Activated B cell treated with CpG ODN at 0.5 μM for 24 hours (primary cell): ENCODE data around the gene HIVEP3. TPM values are rescaled to one million over a fixed set of nuclear protein-coding genes. Genes with fewer than 3 reads are reported as not detected.

Experiments
- ATAC-seq: fragments of 200-7000 bp; cut with Tn5 transposase; one replicate; pipeline ENCODE4 v1.10.0; 2021; ENCODE audit warnings: low read depth, mild to moderate bottlenecking, moderate library complexity
- CTCF ChIA-PET: fragments of 350-600 bp; sonication (Branson Sonifier 250); formaldehyde crosslinking; loops from one replicate; lab custom pipeline; 2021; ENCODE audit warnings: antibody characterized with exemption; lab: Charles Lee
- POLR2A ChIA-PET: fragments of 350-600 bp; sonication (Branson Sonifier 250); formaldehyde crosslinking; loops from one replicate; lab custom pipeline; 2021; ENCODE audit warnings: antibody characterized with exemption; lab: Charles Lee
- DNase-seq: peaks from one replicate; pipeline ENCODE4 v3.0.0; 2022
- H3K27ac Mint-ChIP-seq: one replicate; pipeline ENCODE4 v1.8.0; 2020; ENCODE audit warnings: mixed read lengths
- H3K27me3 Mint-ChIP-seq: one replicate; pipeline ENCODE4 v1.8.0; 2021; ENCODE audit warnings: mixed read lengths
- H3K36me3 Mint-ChIP-seq: one replicate; pipeline ENCODE4 v1.8.0; 2021; ENCODE audit warnings: low read depth, mixed read lengths
- H3K4me1 Mint-ChIP-seq: one replicate; pipeline ENCODE4 v1.8.0; 2021; ENCODE audit warnings: mixed read lengths
- H3K4me3 Mint-ChIP-seq: one replicate; pipeline ENCODE4 v1.8.0; 2020; ENCODE audit warnings: mild to moderate bottlenecking, mixed read lengths
- H3K9me3 Mint-ChIP-seq: one replicate; pipeline ENCODE4 v1.8.0; 2020; ENCODE audit warnings: mixed read lengths
- intact Hi-C: fragments of 100-400 bp; cut with micrococcal nuclease; formaldehyde crosslinking; loops from one replicate; pipeline ENCODE4 v1.15.1; 2024
- total RNA-seq: library from RNA; stranded (reverse); gene quantifications from 2 replicates; pipeline ENCODE4 v1.2.3, GENCODE V29; 2022
- TF ChIP-seq, protein P1 (sequence below): fragments of 200-600 bp; IDR thresholded peaks from one replicate; pipeline ENCODE4 v1.8.0; 2022; ENCODE audit warnings: antibody characterized with exemption, mild to moderate bottlenecking

Gene HIVEP3
- total RNA-seq, 1 donor from 2014 or later, result 14.4 TPM

- TF ChIP-seq, protein P1, sequence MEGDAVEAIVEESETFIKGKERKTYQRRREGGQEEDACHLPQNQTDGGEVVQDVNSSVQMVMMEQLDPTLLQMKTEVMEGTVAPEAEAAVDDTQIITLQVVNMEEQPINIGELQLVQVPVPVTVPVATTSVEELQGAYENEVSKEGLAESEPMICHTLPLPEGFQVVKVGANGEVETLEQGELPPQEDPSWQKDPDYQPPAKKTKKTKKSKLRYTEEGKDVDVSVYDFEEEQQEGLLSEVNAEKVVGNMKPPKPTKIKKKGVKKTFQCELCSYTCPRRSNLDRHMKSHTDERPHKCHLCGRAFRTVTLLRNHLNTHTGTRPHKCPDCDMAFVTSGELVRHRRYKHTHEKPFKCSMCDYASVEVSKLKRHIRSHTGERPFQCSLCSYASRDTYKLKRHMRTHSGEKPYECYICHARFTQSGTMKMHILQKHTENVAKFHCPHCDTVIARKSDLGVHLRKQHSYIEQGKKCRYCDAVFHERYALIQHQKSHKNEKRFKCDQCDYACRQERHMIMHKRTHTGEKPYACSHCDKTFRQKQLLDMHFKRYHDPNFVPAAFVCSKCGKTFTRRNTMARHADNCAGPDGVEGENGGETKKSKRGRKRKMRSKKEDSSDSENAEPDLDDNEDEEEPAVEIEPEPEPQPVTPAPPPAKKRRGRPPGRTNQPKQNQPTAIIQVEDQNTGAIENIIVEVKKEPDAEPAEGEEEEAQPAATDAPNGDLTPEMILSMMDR, result no peak
- intact Hi-C loops, result loop anchor here (5.0 kb wide), 2 partner anchors 297 to 377 kb away; no protein-coding TSS in a partner anchor
- no peaks in the 10 kb centered on the region for H3K27me3 Mint-ChIP-seq
- no peak for ATAC-seq
- no peak overlapping the region for H3K27ac Mint-ChIP-seq
- H3K4me3 Mint-ChIP-seq, result no peak overlapping the region
- no peak for DNase-seq
- CTCF ChIA-PET, result interaction anchor here (1.0 to 6.7 kb wide), 8 partner anchors 8 to 658 kb away, joined by 3 to 54 read pairs (median 4); no protein-coding TSS in a partner anchor
- peaks cover 22% of the 10 kb centered on the region for H3K36me3 Mint-ChIP-seq
- POLR2A ChIA-PET, result no interaction called here
- no peaks in the 10 kb centered on the region for H3K9me3 Mint-ChIP-seq
- H3K4me1 Mint-ChIP-seq, result peaks cover 38% of the 10 kb centered on the region
These were observed 403.5 kb downstream of the HIVEP3 start for GRCh38 chr1:41515131-41515678.

DNA sequence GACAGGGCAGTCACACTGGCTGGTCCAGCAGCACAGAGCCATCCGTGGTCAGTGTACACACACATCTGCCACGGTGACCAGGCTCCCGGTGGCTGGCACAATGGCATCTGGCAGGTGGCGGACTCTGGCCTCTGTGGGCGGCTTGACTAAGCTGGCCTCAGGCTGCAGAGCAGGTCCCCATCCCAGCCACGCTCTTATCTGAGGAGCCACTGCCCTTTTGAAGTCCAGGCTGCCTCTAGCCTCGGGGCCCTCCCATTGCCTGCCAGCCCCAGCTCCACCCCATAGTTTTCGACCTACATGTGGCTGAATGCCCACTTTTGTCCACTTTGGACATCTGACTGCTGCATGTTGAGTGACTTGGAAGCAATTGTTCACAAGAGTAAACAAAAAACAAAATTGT lies 404.3 kb downstream of the HIVEP3 start:
- Mint-ChIP-seq H3K27me3 (no peaks in the 10 kb centered on the region), H3K27ac (no peak overlapping the region), H3K36me3 (peaks cover 26% of the 10 kb centered on the region), H3K4me1 (peaks cover 32% of the 10 kb centered on the region), H3K9me3 (no peaks in the 10 kb centered on the region), H3K4me3 (no peak overlapping the region)
- intact Hi-C loops, result no loop called here
- ATAC-seq, result no peak
- no peak for DNase-seq
- ChIA-PET CTCF (interaction anchor here (1.5 to 6.7 kb wide), 3 partner anchors 9 to 659 kb away, joined by 3 to 54 read pairs (median 4); no protein-coding TSS in a partner anchor), POLR2A (no interaction called here)
- TF ChIP-seq, protein P1, result no peak

DNA sequence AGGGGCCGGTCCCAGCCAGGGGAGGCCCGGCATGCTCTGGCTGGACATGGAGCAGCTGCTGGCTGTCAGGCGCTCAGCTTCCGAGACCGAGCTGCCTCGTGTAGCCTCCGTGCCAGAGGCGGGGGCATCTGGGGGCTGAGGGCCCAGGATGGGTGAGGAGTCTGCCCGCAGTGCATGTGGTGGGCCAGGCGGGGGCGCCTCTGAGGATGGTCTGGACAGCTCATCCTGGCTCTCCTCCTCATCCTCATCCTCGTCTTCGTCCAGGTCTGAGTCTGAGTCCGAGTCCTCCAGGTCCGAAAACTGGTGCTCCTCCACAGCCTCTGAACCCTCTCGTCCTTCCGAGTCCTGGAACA lies 405.4 kb downstream of the HIVEP3 start:
- Mint-ChIP-seq H3K4me3 (no peak overlapping the region), H3K4me1 (peaks cover 24% of the 10 kb centered on the region), H3K27ac (no peak overlapping the region), H3K36me3 (peaks cover 26% of the 10 kb centered on the region), H3K9me3 (no peaks in the 10 kb centered on the region), H3K27me3 (no peaks in the 10 kb centered on the region)
- TF ChIP-seq, protein P1, result no peak
- CTCF ChIA-PET, result interaction anchor here (6.7 kb wide), 1 partner anchor 660 kb away, joined by 54 read pairs; no protein-coding TSS in a partner anchor
- POLR2A ChIA-PET, result no interaction called here
- ATAC-seq, result no peak
- intact Hi-C loops, result no loop called here
- DNase-seq, result no peak

DNA sequence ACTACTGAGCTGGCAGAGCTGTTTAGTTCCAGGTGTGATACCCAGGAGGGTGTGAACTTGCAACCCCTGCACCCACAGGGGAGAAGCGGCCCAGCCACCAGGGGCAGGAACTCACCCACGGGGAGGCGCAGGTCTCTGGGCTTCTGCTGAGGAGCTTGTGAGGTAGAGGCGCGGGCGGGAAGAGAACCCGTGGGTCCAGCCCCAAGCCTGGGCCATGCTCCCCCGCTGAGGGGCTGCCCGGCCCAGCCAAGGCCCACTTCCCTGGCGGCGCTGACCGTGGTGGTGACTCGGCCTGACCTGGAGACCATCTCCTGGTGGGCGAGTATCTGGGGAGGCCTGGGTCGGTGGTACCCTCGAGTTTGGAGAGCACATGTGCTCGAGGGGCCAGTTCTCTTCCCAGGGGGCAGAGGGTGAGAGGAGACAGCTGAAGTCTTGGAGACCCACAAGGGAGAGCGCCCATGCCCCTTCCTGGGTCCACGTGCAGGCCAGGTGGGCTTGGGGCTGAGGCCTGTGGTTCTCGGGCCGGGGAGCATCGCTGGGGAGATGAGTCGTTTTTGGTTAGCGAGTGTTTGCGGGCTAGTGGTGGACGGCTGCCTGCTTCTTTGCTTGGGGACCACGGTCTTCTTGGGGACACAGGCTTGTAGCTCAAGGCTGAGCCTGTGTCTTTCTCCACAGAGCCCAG lies 405.9 kb downstream of the HIVEP3 start:
- H3K27ac Mint-ChIP-seq, result no peak overlapping the region
- H3K4me1 Mint-ChIP-seq, result peaks cover 19% of the 10 kb centered on the region
- intact Hi-C loops, result no loop called here
- H3K9me3 Mint-ChIP-seq, result no peaks in the 10 kb centered on the region
- CTCF ChIA-PET, result interaction anchor here (6.7 kb wide), 1 partner anchor 660 kb away, joined by 54 read pairs; no protein-coding TSS in a partner anchor
- peaks cover 26% of the 10 kb centered on the region for H3K36me3 Mint-ChIP-seq
- no peak for DNase-seq
- H3K4me3 Mint-ChIP-seq, result no peak overlapping the region
- POLR2A ChIA-PET, result no interaction called here
- no peaks in the 10 kb centered on the region for H3K27me3 Mint-ChIP-seq
- TF ChIP-seq, protein P1, result no peak
- no peak for ATAC-seq

DNA sequence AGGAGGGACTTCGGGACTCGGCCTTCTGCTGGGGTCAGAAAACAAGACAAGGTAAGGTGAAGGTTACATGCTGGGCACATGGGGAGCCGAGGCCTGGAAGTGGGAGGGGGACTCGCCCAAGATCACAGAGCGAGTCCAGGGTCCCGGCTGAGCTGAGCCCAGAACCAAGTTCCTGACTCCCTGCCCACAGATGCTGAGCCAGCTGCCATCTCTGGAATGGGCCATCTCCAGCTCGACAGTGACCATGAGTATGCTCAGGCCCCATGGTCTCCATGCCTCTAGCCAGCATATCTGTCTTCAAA lies 407.5 kb downstream of the HIVEP3 start:
- CTCF ChIA-PET, result no interaction called here
- TF ChIP-seq, protein P1, result no peak
- Mint-ChIP-seq H3K27me3 (no peaks in the 10 kb centered on the region), H3K4me1 (peaks cover 4% of the 10 kb centered on the region), H3K36me3 (peaks cover 24% of the 10 kb centered on the region), H3K4me3 (no peak overlapping the region), H3K27ac (no peak overlapping the region), H3K9me3 (no peaks in the 10 kb centered on the region)
- POLR2A ChIA-PET, result no interaction called here
- DNase-seq, result no peak
- no peak for ATAC-seq
- intact Hi-C loops, result no loop called here
